Measurements from ENCODE around the gene SART3. TPM values are rescaled to one million over a fixed set of nuclear protein-coding genes. Genes with fewer than 3 reads are reported as not detected.

Gene SART3
- total and polyA plus RNA-seq, 2 of the 8 experiments (the other 6 are each of a cell fraction or from before 2014, with no cell fraction given) = 16.0 to 103 TPM

- 0 out of 2 replicates have a peak, but pooled peaks cover 2% of the 10 kb centered on the region for H3K23me2 ChIP-seq (ENCODE audit: low read depth, low read length)
- no peaks in the 10 kb centered on the region for H3K27me3 ChIP-seq (replicated peaks in 1 of 4; ENCODE audit: control insufficient read depth in 3 of 4, extremely low read depth in 1 of 4, insufficient read depth in 3 of 4, low read length in 3 of 4)
- H4K5ac ChIP-seq (ENCODE audit: insufficient read length, low read depth, low read length) = no peak overlapping the region
- TF ChIP-seq RXRA (IDR thresholded peaks at IDR 0.05; ENCODE audit: insufficient read depth, low read depth, low read length) (no peak), CBX5 (IDR thresholded peaks at IDR 0.05; ENCODE audit: low read depth, low read length) (no peak), POLR2AphosphoS5 (IDR thresholded peaks at IDR 0.05; ENCODE audit: low read depth, low read length) (no peak), TBP (IDR thresholded peaks at IDR 0.05; ENCODE audit: low read depth, low read length) (no peak), CTCF (IDR thresholded peaks at IDR 0.05; ENCODE audit: control extremely low read depth in 1 of 3, insufficient read depth in 1 of 3, low read depth in 1 of 3, low read length in 3 of 3) (no peak), ASH2L (IDR thresholded peaks at IDR 0.05; ENCODE audit: low read length) (no peak)
- TF ChIP-seq, protein P1, sequence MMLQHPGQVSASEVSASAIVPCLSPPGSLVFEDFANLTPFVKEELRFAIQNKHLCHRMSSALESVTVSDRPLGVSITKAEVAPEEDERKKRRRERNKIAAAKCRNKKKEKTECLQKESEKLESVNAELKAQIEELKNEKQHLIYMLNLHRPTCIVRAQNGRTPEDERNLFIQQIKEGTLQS (IDR thresholded peaks at IDR 0.05; ENCODE audit: insufficient read depth, low read depth, low read length) = no peak
- H3K36me3 ChIP-seq (ENCODE audit: control insufficient read depth in 2 of 4, insufficient read depth in 4 of 4, low read length in 3 of 4) = no peaks in the 10 kb centered on the region
- no peak overlapping the region for H4K91ac ChIP-seq (replicated peaks; ENCODE audit: insufficient read length, low read length)
- no peak overlapping the region for H3K23ac ChIP-seq (ENCODE audit: insufficient read length)
- no peak overlapping the region for H3K4ac ChIP-seq (replicated peaks; ENCODE audit: insufficient read length, low read depth, low read length)
- no peak overlapping the region for H3K4me3 ChIP-seq (ENCODE audit: extremely low read depth in 1 of 4, insufficient read depth in 2 of 4, low read depth in 3 of 4, low read length in 4 of 4)
- no peak overlapping the region for H2BK120ac ChIP-seq (replicated peaks; ENCODE audit: low read depth, low read length)
- no peaks in the 10 kb centered on the region for H3K79me2 ChIP-seq (ENCODE audit: control insufficient read depth in 1 of 2, insufficient read depth in 2 of 2, low read length in 2 of 2)
- no peak overlapping the region for H3K14ac ChIP-seq (ENCODE audit: insufficient read length)
- H2BK5ac ChIP-seq (ENCODE audit: low read depth, low read length) = no peak overlapping the region
- no peak overlapping the region for H2BK20ac ChIP-seq (ENCODE audit: low read length)
- H4K8ac ChIP-seq (ENCODE audit: extremely low read depth, insufficient read depth, low read length) = no peak overlapping the region; the same call in 1 of the 2 replicates
- no peak overlapping the region for H3K9ac ChIP-seq (replicated peaks in 1 of 4; ENCODE audit: extremely low read depth in 1 of 4, low read depth in 3 of 4, low read length in 3 of 4)
- DNase-seq (ENCODE audit: low read depth in 1 of 2, low spot score in 2 of 2) = no peak
- no peak overlapping the region for H3K4me2 ChIP-seq (ENCODE audit: insufficient read depth in 1 of 2, low read depth in 2 of 2, low read length in 2 of 2)
- 90% methylated on average over 6 of the region's 6 CpGs; no CpG with 5 or more reads in 1 of the 2 experiments for WGBS, 2 experiments (ENCODE audit: extremely low coverage in 1 of 2, insufficient coverage in 1 of 2, insufficient read length in 1 of 2, insufficient replicate concordance in 2 of 2, low coverage in 1 of 2, low lambda C conversion rate in 2 of 2, missing lambda C conversion rate in 1 of 2)
- no peak overlapping the region for H3K56ac ChIP-seq (replicated peaks; ENCODE audit: insufficient read length, low read depth, low read length)
- no peaks in the 10 kb centered on the region for H4K20me1 ChIP-seq (replicated peaks in 1 of 2; ENCODE audit: control insufficient read depth in 1 of 2, insufficient read depth in 2 of 2, low read length in 2 of 2)
- H2BK12ac ChIP-seq (ENCODE audit: low read depth, low read length) = no peak overlapping the region
- CTCF ChIA-PET (ENCODE audit: partially characterized antibody) = interaction anchor here (0.6 to 3.5 kb wide), 5 partner anchors 12 to 487 kb away, joined by 3 to 17 read pairs (median 6); no protein-coding TSS in a partner anchor
- H3K27ac ChIP-seq (ENCODE audit: low read depth, low read length) = no peak overlapping the region
- H2AFZ ChIP-seq (ENCODE audit: low read length) = no peak overlapping the region
- no peaks in the 10 kb centered on the region for H3K79me1 ChIP-seq (ENCODE audit: low read depth, low read length)
- no peak for FAIRE-seq
- H3K18ac ChIP-seq (ENCODE audit: extremely low read depth, low read length) = no peak overlapping the region
- H3K9me3 ChIP-seq (ENCODE audit: insufficient read depth in 2 of 2, low read depth in 1 of 2, low read length in 1 of 2) = no peaks in the 10 kb centered on the region
- no peak overlapping the region for H2BK15ac ChIP-seq (ENCODE audit: low read length)
- no peak overlapping the region for H2AK5ac ChIP-seq (ENCODE audit: low read depth, low read length)
- H3K4me1 ChIP-seq (replicated peaks in 1 of 4; ENCODE audit: control insufficient read depth in 3 of 4, insufficient read depth in 4 of 4, low read length in 3 of 4) = peaks cover 0 to 5% (median 3%) of the 10 kb centered on the region in 4 experiments; a peak in 3 of 7 replicates
- POLR2A ChIA-PET (ENCODE audit: partially characterized antibody) = no interaction called here
These were observed 81.5 kb downstream of the SART3 start for GRCh38 chr12:108479364-108480070.

Measured in H1 (cell line).